ENCODE results near the gene AP2A2.

Gene AP2A2

DNA sequence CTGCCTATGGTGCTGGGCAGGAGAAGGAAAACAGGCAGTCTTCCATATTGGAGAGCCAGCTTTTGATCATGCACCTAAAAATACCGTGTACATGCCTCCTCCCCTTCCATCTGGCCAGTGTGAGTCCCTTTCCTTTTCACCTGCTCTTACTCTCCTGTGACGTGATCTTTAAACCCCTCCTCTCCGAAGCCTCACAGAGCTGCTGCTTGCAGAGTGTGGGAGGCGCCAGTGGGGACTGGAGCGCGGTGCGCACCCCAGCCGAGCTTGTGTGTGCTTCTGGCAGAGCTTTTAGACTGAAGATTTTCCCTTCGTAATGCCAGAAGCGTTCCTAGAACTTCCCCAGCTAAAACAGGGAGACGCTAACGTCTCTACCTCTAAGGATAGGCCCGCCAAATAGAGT, 81.1 kb downstream of the AP2A2 start:
- Histone ChIP-seq H3K9ac (ENCODE audit: low read length) (no peak overlapping the region), H3K9me3 (ENCODE audit: low read length) (no peaks in the 10 kb centered on the region), H3K36me3 (ENCODE audit: insufficient read depth, low read length) (peaks cover 52% of the 10 kb centered on the region), H3K27me3 (ENCODE audit: control insufficient read depth in 1 of 2, insufficient read depth in 2 of 2, low read length in 2 of 2) (no peaks in the 10 kb centered on the region), H3K4me1 (ENCODE audit: insufficient read depth, low read length) (no peaks in the 10 kb centered on the region), H3K27ac (ENCODE audit: low read depth, low read length) (no peak overlapping the region), H3K4me3 (ENCODE audit: low read depth in 1 of 2, low read length in 2 of 2) (no peak overlapping the region)

GRCh38 chr11:1007279-1007678, 81.6 kb downstream of the AP2A2 start:
- H3K9ac ChIP-seq (ENCODE audit: low read length): no peak overlapping the region
- no peak overlapping the region for H3K27ac ChIP-seq (ENCODE audit: low read depth, low read length)
- H3K36me3 ChIP-seq (ENCODE audit: insufficient read depth, low read length): peaks cover 58% of the 10 kb centered on the region
- no peaks in the 10 kb centered on the region for H3K4me1 ChIP-seq (ENCODE audit: insufficient read depth, low read length)
- no peaks in the 10 kb centered on the region for H3K9me3 ChIP-seq (ENCODE audit: low read length)
- H3K27me3 ChIP-seq (ENCODE audit: control insufficient read depth in 1 of 2, insufficient read depth in 2 of 2, low read length in 2 of 2): no peaks in the 10 kb centered on the region
- no peak overlapping the region for H3K4me3 ChIP-seq (ENCODE audit: low read depth in 1 of 2, low read length in 2 of 2)

- H3K9ac ChIP-seq (ENCODE audit: low read length): no peak overlapping the region
- no peaks in the 10 kb centered on the region for H3K4me1 ChIP-seq (ENCODE audit: insufficient read depth, low read length)
- H3K9me3 ChIP-seq (ENCODE audit: low read length): no peaks in the 10 kb centered on the region
- no peak overlapping the region for H3K4me3 ChIP-seq (ENCODE audit: low read depth in 1 of 2, low read length in 2 of 2)
- H3K27me3 ChIP-seq (ENCODE audit: control insufficient read depth in 1 of 2, insufficient read depth in 2 of 2, low read length in 2 of 2): no peaks in the 10 kb centered on the region
- H3K27ac ChIP-seq (ENCODE audit: low read depth, low read length): no peak overlapping the region
- H3K36me3 ChIP-seq (ENCODE audit: insufficient read depth, low read length): peaks cover 59% of the 10 kb centered on the region
These were observed 82.5 kb downstream of the AP2A2 start for GRCh38 chr11:1008001-1008802.

GRCh38 chr11:1008803-1009145, 83.1 kb downstream of the AP2A2 start:
- no peak overlapping the region for H3K9ac ChIP-seq (ENCODE audit: low read length)
- no peaks in the 10 kb centered on the region for H3K27me3 ChIP-seq (ENCODE audit: control insufficient read depth in 1 of 2, insufficient read depth in 2 of 2, low read length in 2 of 2)
- H3K36me3 ChIP-seq (ENCODE audit: insufficient read depth, low read length): peaks cover 54% of the 10 kb centered on the region
- H3K9me3 ChIP-seq (ENCODE audit: low read length): no peaks in the 10 kb centered on the region
- H3K27ac ChIP-seq (ENCODE audit: low read depth, low read length): no peak overlapping the region
- H3K4me3 ChIP-seq (ENCODE audit: low read depth in 1 of 2, low read length in 2 of 2): no peak overlapping the region
- no peaks in the 10 kb centered on the region for H3K4me1 ChIP-seq (ENCODE audit: insufficient read depth, low read length)

- no peak overlapping the region for H3K9ac ChIP-seq (ENCODE audit: low read length)
- no peak overlapping the region for H3K4me3 ChIP-seq (ENCODE audit: low read depth in 1 of 2, low read length in 2 of 2)
- no peaks in the 10 kb centered on the region for H3K9me3 ChIP-seq (ENCODE audit: low read length)
- H3K27me3 ChIP-seq (ENCODE audit: control insufficient read depth in 1 of 2, insufficient read depth in 2 of 2, low read length in 2 of 2): no peaks in the 10 kb centered on the region
- H3K27ac ChIP-seq (ENCODE audit: low read depth, low read length): no peak overlapping the region
- no peaks in the 10 kb centered on the region for H3K4me1 ChIP-seq (ENCODE audit: insufficient read depth, low read length)
- peaks cover 50% of the 10 kb centered on the region for H3K36me3 ChIP-seq (ENCODE audit: insufficient read depth, low read length)
These were observed 83.7 kb downstream of the AP2A2 start for GRCh38 chr11:1009371-1009770.

DNA sequence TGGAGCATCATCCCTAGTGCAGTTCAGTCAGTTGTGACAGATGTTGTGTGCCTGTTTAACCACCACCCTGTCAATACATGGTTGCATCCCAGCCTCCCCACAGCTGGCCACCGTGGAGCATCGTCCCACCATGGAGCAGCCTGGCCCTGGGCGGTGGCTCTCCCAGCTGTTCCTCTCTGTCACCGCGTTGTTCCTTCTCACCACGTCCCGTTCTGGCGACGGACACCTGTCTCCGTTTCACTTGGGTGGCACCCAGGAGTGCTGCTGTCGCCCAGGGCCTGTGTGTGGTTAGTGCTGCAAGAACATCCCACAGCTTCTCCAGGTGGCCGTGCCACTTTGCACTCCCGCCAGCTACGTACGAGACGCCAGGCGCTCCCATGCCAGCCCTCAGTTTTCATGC, 84.3 kb downstream of the AP2A2 start:
- H3K9ac ChIP-seq (ENCODE audit: low read length): no peak overlapping the region
- H3K4me3 ChIP-seq (ENCODE audit: low read depth in 1 of 2, low read length in 2 of 2): no peak overlapping the region
- no peaks in the 10 kb centered on the region for H3K27me3 ChIP-seq (ENCODE audit: control insufficient read depth in 1 of 2, insufficient read depth in 2 of 2, low read length in 2 of 2)
- peaks cover 43% of the 10 kb centered on the region for H3K36me3 ChIP-seq (ENCODE audit: insufficient read depth, low read length)
- no peak overlapping the region for H3K27ac ChIP-seq (ENCODE audit: low read depth, low read length)
- H3K4me1 ChIP-seq (ENCODE audit: insufficient read depth, low read length): no peaks in the 10 kb centered on the region
- no peaks in the 10 kb centered on the region for H3K9me3 ChIP-seq (ENCODE audit: low read length)

GRCh38 chr11:1010551-1011319, 85.1 kb downstream of the AP2A2 start:
- no peak overlapping the region for H3K27ac ChIP-seq (ENCODE audit: low read depth, low read length)
- peaks cover 43% of the 10 kb centered on the region for H3K36me3 ChIP-seq (ENCODE audit: insufficient read depth, low read length)
- no peaks in the 10 kb centered on the region for H3K4me1 ChIP-seq (ENCODE audit: insufficient read depth, low read length)
- H3K27me3 ChIP-seq (ENCODE audit: control insufficient read depth in 1 of 2, insufficient read depth in 2 of 2, low read length in 2 of 2): no peaks in the 10 kb centered on the region
- H3K4me3 ChIP-seq (ENCODE audit: low read depth in 1 of 2, low read length in 2 of 2): no peak overlapping the region
- H3K9me3 ChIP-seq (ENCODE audit: low read length): no peaks in the 10 kb centered on the region
- H3K9ac ChIP-seq (ENCODE audit: low read length): no peak overlapping the region

DNA sequence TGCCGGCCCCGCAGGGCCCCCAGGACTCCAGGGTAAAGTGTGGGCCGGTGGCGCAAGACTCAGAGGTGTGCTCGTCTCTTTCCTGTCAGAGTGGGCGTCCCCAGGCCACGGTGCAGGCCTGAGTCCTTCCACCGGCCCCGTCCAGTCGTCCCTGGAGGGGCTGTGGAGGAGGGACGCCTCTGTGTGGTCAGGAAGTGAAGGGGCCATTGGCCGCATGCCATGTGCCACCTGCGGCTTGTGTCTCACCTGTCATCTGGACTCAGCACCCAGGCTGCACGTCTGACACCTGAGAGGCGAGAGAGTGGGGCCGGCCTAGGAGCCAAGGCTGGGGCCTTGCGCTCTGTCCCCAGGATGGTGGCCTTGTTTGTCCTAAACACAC, 85.6 kb downstream of the AP2A2 start:
- Histone ChIP-seq H3K36me3 (ENCODE audit: insufficient read depth, low read length) (peaks cover 43% of the 10 kb centered on the region), H3K27ac (ENCODE audit: low read depth, low read length) (no peak overlapping the region), H3K4me1 (ENCODE audit: insufficient read depth, low read length) (no peaks in the 10 kb centered on the region), H3K4me3 (ENCODE audit: low read depth in 1 of 2, low read length in 2 of 2) (no peak overlapping the region), H3K9me3 (ENCODE audit: low read length) (no peaks in the 10 kb centered on the region), H3K27me3 (ENCODE audit: control insufficient read depth in 1 of 2, insufficient read depth in 2 of 2, low read length in 2 of 2) (no peaks in the 10 kb centered on the region), H3K9ac (ENCODE audit: low read length) (no peak overlapping the region)

DNA sequence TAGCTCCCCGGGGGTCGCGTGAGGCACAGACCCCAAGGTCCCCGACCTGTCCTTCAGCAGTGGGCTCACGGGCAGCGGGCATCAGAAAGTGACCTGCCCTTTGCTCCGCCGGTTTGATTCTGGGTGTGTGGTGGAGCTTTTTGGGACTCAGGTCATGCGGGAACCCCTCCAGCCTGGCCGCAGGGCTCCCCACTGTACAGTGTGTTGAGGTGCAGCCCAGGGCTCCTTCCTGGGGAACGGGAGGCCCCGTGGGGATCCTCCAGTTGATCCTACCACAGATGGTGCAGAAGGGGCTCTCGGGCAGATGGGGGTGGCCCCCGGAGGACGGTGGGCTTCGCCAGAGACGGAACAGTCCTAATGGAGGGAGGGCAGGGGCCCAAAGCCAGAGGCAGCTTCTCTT, 86.6 kb downstream of the AP2A2 start:
- Histone ChIP-seq H3K9ac (ENCODE audit: low read length) (no peak overlapping the region), H3K4me1 (ENCODE audit: insufficient read depth, low read length) (no peaks in the 10 kb centered on the region), H3K9me3 (ENCODE audit: low read length) (no peaks in the 10 kb centered on the region), H3K4me3 (ENCODE audit: low read depth in 1 of 2, low read length in 2 of 2) (no peak overlapping the region), H3K36me3 (ENCODE audit: insufficient read depth, low read length) (peaks cover 43% of the 10 kb centered on the region), H3K27ac (ENCODE audit: low read depth, low read length) (no peak overlapping the region), H3K27me3 (ENCODE audit: control insufficient read depth in 1 of 2, insufficient read depth in 2 of 2, low read length in 2 of 2) (no peaks in the 10 kb centered on the region)

DNA sequence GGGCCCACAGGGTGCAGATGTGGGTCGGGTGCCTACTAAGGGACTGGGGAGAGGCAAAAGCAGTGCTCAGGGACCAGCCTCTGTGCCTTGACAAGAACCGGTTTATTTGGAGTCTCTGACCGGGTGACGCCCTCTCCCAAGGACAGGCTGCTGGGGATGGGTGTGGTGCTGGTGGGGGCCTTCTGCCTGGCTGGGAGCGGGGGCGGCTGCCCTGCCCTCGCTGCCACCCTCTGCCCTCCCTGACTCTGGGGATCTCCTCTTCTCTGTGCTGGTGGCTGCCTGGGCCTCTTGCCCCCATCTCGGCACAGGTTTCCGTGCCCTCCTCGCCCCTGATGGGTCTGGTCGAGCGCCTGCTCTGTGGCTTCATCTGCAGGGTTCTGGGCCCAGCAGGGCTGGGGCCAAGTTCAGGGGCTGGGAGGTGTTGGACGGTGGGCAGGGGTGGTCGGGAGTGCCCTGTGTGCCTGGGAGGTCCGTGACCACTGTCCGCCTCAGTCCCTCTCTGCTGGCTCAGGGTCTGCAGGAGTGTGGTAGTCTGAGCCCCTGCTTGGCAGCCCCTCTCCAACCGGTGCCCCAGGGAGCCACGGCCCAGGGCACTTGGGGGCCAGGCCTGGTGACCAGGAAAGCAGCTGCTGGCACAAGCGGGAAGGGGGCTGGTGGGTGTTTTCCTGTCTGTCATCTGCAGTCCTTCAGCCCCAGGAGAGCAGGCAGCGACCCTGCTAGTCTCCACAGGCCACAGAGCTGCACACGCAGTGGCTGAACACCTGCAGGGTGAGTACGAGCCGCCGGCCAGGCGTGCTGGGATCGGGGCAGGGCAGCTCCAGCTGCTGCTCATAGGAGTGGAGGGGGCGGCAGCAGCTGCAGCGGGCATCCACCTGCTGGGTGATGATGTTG, 87.3 kb downstream of the AP2A2 start:
- H3K27ac ChIP-seq (ENCODE audit: low read depth, low read length): no peak overlapping the region
- peaks cover 38% of the 10 kb centered on the region for H3K36me3 ChIP-seq (ENCODE audit: insufficient read depth, low read length)
- H3K4me3 ChIP-seq (ENCODE audit: low read depth in 1 of 2, low read length in 2 of 2): no peak overlapping the region
- H3K9ac ChIP-seq (ENCODE audit: low read length): no peak overlapping the region
- H3K27me3 ChIP-seq (ENCODE audit: control insufficient read depth in 1 of 2, insufficient read depth in 2 of 2, low read length in 2 of 2): no peaks in the 10 kb centered on the region
- no peaks in the 10 kb centered on the region for H3K4me1 ChIP-seq (ENCODE audit: insufficient read depth, low read length)
- no peaks in the 10 kb centered on the region for H3K9me3 ChIP-seq (ENCODE audit: low read length)

DNA sequence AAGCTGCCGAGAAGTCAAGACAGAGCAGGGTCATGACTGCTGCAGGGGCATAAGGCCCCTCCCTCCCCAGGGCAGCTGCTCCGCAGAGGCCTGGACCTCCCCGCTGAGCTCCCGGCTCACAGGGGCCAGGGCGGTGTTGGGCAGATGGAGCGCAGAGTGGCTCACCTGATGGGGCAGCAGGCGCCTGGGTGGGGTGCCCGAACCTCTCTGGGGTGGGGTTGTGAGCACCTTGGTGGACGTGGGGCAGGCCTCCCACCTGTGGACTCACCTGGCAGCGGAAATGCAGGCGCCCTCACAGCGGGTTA, 87.9 kb downstream of the AP2A2 start:
- H3K36me3 ChIP-seq (ENCODE audit: insufficient read depth, low read length): peaks cover 38% of the 10 kb centered on the region
- no peaks in the 10 kb centered on the region for H3K4me1 ChIP-seq (ENCODE audit: insufficient read depth, low read length)

More for the DNA sequence above, 87.9 kb downstream of the AP2A2 start:
- no peaks in the 10 kb centered on the region for H3K27me3 ChIP-seq (ENCODE audit: control insufficient read depth in 1 of 2, insufficient read depth in 2 of 2, low read length in 2 of 2)
- no peaks in the 10 kb centered on the region for H3K9me3 ChIP-seq (ENCODE audit: low read length)
- H3K9ac ChIP-seq (ENCODE audit: low read length): no peak overlapping the region
- H3K27ac ChIP-seq (ENCODE audit: low read depth, low read length): no peak overlapping the region
- no peak overlapping the region for H3K4me3 ChIP-seq (ENCODE audit: low read depth in 1 of 2, low read length in 2 of 2)

All from muscle layer of colon (tissue), 2 donors.